GM20431 (cell line): ENCODE data around the gene GALNT13.

Experiments used
- in situ Hi-C: fragments of 300-500 bp; cut with MseI, MboI; formaldehyde crosslinking; loops from one replicate; pipeline ENCODE4 v1.15.0; 2020; ENCODE audit warnings: low sequenced_read_pairs; ENCODE audit not compliant: unreplicated experiment

Gene GALNT13

GRCh38 chr2:154097833-154098398 is 226.2 kb downstream of the GALNT13 start:
- in situ Hi-C loops: no loop called here

- in situ Hi-C loops: no loop called here
These were observed 249.0 kb downstream of the GALNT13 start for GRCh38 chr2:154120706-154121105.

GRCh38 chr2:154125891-154126290 is 254.2 kb downstream of the GALNT13 start:
- in situ Hi-C loops: no loop called here

- in situ Hi-C loops: no loop called here
These were observed 259.1 kb downstream of the GALNT13 start for GRCh38 chr2:154130821-154131220.

- in situ Hi-C loops: no loop called here
These were observed 261.1 kb downstream of the GALNT13 start for GRCh38 chr2:154132827-154133226.

GRCh38 chr2:154133823-154134222 is 262.1 kb downstream of the GALNT13 start:
- in situ Hi-C loops: no loop called here

GRCh38 chr2:154140249-154141025 is 268.7 kb downstream of the GALNT13 start:
- in situ Hi-C loops: no loop called here

GRCh38 chr2:154142480-154142879 is 270.8 kb downstream of the GALNT13 start:
- in situ Hi-C loops: no loop called here

GRCh38 chr2:154143105-154143504 is 271.4 kb downstream of the GALNT13 start:
- in situ Hi-C loops: no loop called here

- in situ Hi-C loops: no loop called here
These were observed 286.4 kb downstream of the GALNT13 start for GRCh38 chr2:154158101-154158500.

GRCh38 chr2:154161286-154161685 is 289.6 kb downstream of the GALNT13 start:
- in situ Hi-C loops: no loop called here

GRCh38 chr2:154170400-154170799 is 298.7 kb downstream of the GALNT13 start:
- in situ Hi-C loops: no loop called here

- in situ Hi-C loops: no loop called here
These were observed 301.4 kb downstream of the GALNT13 start for GRCh38 chr2:154173164-154173563.

GRCh38 chr2:154173919-154174318 is 302.2 kb downstream of the GALNT13 start:
- in situ Hi-C loops: no loop called here

- in situ Hi-C loops: no loop called here
These were observed 310.3 kb downstream of the GALNT13 start for GRCh38 chr2:154182008-154182407.

GRCh38 chr2:154187948-154188347 is 316.2 kb downstream of the GALNT13 start:
- in situ Hi-C loops: no loop called here

- in situ Hi-C loops: no loop called here
These were observed 318.2 kb downstream of the GALNT13 start for GRCh38 chr2:154189953-154190352.

GRCh38 chr2:154193246-154193645 is 321.5 kb downstream of the GALNT13 start:
- in situ Hi-C loops: no loop called here

GRCh38 chr2:154194909-154195643 is 323.4 kb downstream of the GALNT13 start:
- in situ Hi-C loops: no loop called here

GRCh38 chr2:154195644-154196195 is 324.0 kb downstream of the GALNT13 start:
- in situ Hi-C loops: no loop called here

GRCh38 chr2:154198866-154199265 is 327.1 kb downstream of the GALNT13 start:
- in situ Hi-C loops: no loop called here
